ENCODE results near the gene GALNS.

The GALNS gene

DNA sequence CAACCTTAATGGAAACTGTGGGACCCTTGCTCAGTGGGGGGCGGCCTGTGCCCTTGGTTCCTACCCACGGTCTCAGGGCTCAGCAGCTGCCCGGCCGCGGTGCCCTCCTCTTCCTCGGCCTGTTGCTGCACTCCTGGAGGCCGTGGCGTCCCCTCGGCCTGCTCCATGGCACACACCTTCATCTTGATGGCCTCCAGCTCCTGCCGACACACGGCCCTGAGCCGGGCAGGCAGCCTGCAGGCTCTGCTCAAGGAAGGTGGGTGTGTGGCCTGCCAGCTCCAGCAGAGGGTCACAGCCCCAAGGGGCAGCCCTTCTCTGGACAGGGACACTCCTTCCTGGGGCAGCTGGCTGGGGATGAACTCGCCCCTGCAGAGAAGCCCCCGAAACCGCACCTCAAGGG, 9.0 kb upstream of the GALNS start:
- Histone ChIP-seq H3K9me3 (ENCODE audit: control insufficient read depth, low read length) (no peaks in the 10 kb centered on the region), H3K4me1 (ENCODE audit: control insufficient read depth, insufficient read depth, low read length) (no peaks in the 10 kb centered on the region), H3K27ac (ENCODE audit: insufficient read depth, low read depth, low read length, poor library complexity, severe bottlenecking) (no peak overlapping the region), H3K4me3 (ENCODE audit: insufficient read depth, low read depth, low read length) (no peak overlapping the region), H3K27me3 (ENCODE audit: control insufficient read depth, insufficient read depth, low read length, poor library complexity, severe bottlenecking) (no peaks in the 10 kb centered on the region), H3K36me3 (ENCODE audit: control insufficient read depth, insufficient read depth, low read length) (peaks cover under 1% of the 10 kb centered on the region)
- 91 to 94% methylated on average over 15 of the region's 15 CpGs for WGBS, 2 experiments

DNA sequence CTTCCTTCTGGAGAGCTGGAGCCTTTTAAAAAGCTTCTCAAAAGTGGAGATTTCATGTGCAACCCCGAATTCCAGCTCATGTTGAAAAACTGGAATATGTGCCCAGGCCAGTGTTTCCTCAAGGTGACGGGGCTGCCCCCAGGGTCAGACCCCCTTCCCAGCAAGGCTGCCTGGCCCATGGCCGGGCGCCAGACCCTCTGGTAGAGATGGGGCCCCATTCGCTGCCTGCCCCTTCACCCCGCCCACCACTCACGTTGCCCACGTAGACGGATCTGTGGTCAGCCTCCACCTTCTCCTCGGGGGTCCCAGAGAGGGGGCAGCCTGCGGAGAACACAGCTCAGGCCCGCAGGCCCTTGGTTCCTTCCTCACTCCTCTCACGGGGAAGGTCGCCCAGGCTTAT, 8.6 kb upstream of the GALNS start:
- H3K36me3 ChIP-seq (ENCODE audit: control insufficient read depth, insufficient read depth, low read length), result peaks cover 5% of the 10 kb centered on the region
- whole genome bisulfite sequencing, 2 experiments, result 89 to 91% methylated on average over 14 of the region's 14 CpGs
- H3K27ac ChIP-seq (ENCODE audit: insufficient read depth, low read depth, low read length, poor library complexity, severe bottlenecking), result no peak overlapping the region
- H3K4me1 ChIP-seq (ENCODE audit: control insufficient read depth, insufficient read depth, low read length), result no peaks in the 10 kb centered on the region
- no peak overlapping the region for H3K4me3 ChIP-seq (ENCODE audit: insufficient read depth, low read depth, low read length)
- no peaks in the 10 kb centered on the region for H3K9me3 ChIP-seq (ENCODE audit: control insufficient read depth, low read length)
- no peaks in the 10 kb centered on the region for H3K27me3 ChIP-seq (ENCODE audit: control insufficient read depth, insufficient read depth, low read length, poor library complexity, severe bottlenecking)

DNA sequence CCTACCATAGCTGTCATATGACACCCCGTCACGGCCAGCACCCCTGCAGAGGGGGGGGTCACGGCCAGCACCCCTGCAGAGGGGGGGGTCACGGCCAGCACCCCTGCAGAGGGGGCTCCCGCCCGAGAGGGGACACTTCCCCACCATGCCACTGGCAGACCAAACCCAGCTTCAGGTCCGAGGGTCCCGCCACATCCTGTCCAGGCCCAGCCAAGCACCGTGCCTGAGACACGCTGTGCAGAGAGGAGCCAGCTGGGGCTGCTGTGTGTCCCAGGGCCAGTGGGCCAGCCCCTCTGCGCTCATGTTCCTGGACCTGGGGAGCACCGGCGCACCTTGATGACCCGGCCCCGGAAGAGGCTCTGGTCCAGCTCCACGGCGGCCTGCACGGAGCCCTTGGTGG, 7.8 kb upstream of the GALNS start:
- no peaks in the 10 kb centered on the region for H3K9me3 ChIP-seq (ENCODE audit: control insufficient read depth, low read length)
- no peaks in the 10 kb centered on the region for H3K27me3 ChIP-seq (ENCODE audit: control insufficient read depth, insufficient read depth, low read length, poor library complexity, severe bottlenecking)
- WGBS, 2 experiments, result 91 to 92% methylated on average over 18 of the region's 18 CpGs
- H3K27ac ChIP-seq (ENCODE audit: insufficient read depth, low read depth, low read length, poor library complexity, severe bottlenecking), result no peak overlapping the region
- no peak overlapping the region for H3K4me3 ChIP-seq (ENCODE audit: insufficient read depth, low read depth, low read length)
- H3K36me3 ChIP-seq (ENCODE audit: control insufficient read depth, insufficient read depth, low read length), result peaks cover 9% of the 10 kb centered on the region
- no peaks in the 10 kb centered on the region for H3K4me1 ChIP-seq (ENCODE audit: control insufficient read depth, insufficient read depth, low read length)

DNA sequence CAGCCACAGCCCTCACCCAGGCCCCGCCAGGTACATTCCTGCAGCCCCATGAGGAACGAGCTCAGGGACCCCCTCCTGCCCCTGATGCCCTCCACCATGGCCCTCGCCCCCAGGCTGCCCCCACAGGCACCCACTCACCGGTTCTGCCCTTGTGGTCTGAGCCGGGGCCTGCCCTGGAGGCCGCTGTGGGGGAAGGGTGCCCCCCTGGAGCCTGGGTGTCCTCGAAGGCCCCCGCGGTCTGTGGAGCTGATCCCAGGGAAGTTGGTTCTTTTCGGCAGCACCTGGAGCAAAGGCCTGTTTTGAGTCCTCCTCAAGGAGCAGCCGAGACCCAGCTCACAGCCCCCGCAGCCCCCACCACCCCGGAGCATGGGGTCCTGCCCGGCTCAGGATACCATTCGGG, 7.4 kb upstream of the GALNS start:
- Histone ChIP-seq H3K4me1 (ENCODE audit: control insufficient read depth, insufficient read depth, low read length) (no peaks in the 10 kb centered on the region), H3K36me3 (ENCODE audit: control insufficient read depth, insufficient read depth, low read length) (peaks cover 13% of the 10 kb centered on the region)
- 88 to 92% methylated on average over 15 of the region's 15 CpGs for WGBS, 2 experiments

DNA sequence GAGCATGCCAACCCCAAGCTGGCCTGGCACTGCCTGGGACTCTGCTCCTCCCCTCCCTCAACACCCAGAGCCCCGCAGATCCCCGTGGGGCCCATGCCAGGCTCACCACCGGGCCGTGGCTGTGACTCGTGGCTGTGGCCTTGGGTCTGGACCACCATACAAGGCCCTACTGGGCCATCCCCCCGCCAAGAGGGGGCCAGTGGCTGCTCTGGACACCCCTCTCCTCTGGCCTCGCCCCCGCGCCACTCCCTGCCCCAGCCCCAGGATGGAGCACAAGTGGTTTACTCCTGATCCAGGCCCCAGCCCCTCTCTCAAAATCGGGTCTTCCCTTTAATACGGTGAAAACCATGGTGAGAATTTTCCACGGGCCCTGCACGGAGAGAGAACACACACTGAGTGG, 6.7 kb upstream of the GALNS start:
- no peaks in the 10 kb centered on the region for H3K9me3 ChIP-seq (ENCODE audit: control insufficient read depth, low read length)
- no peak overlapping the region for H3K4me3 ChIP-seq (ENCODE audit: insufficient read depth, low read depth, low read length)
- no peaks in the 10 kb centered on the region for H3K27me3 ChIP-seq (ENCODE audit: control insufficient read depth, insufficient read depth, low read length, poor library complexity, severe bottlenecking)
- H3K4me1 ChIP-seq (ENCODE audit: control insufficient read depth, insufficient read depth, low read length), result no peaks in the 10 kb centered on the region
- H3K27ac ChIP-seq (ENCODE audit: insufficient read depth, low read depth, low read length, poor library complexity, severe bottlenecking), result no peak overlapping the region
- peaks cover 13% of the 10 kb centered on the region for H3K36me3 ChIP-seq (ENCODE audit: control insufficient read depth, insufficient read depth, low read length)
- 93% methylated on average over 13 of the region's 13 CpGs for WGBS, 2 experiments

More for the DNA sequence above, 7.4 kb upstream of the GALNS start:
- Histone ChIP-seq H3K27me3 (ENCODE audit: control insufficient read depth, insufficient read depth, low read length, poor library complexity, severe bottlenecking) (no peaks in the 10 kb centered on the region), H3K4me3 (ENCODE audit: insufficient read depth, low read depth, low read length) (no peak overlapping the region), H3K27ac (ENCODE audit: insufficient read depth, low read depth, low read length, poor library complexity, severe bottlenecking) (no peak overlapping the region), H3K9me3 (ENCODE audit: control insufficient read depth, low read length) (no peaks in the 10 kb centered on the region)

DNA sequence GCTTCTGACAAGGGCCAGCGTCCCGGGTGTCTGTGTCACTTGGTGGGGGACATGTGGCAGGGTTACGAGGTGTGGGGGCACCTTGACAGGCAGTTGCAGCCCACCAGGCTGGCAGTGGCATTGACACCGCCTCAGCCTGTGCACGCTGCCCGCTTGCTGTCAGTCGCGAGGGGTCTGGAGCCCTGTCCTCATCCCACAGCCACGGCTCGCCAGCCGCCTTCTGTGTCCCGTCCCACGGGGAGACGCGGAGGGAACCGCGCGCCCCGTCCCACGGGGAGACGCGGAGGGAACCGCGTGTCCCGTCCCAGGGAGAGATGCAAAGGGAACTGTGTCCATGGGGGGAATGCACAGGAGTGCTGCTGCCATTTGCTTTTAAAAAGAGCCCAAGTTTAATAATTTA, 6.2 kb upstream of the GALNS start:
- no peak overlapping the region for H3K4me3 ChIP-seq (ENCODE audit: insufficient read depth, low read depth, low read length)
- H3K36me3 ChIP-seq (ENCODE audit: control insufficient read depth, insufficient read depth, low read length), result peaks cover 13% of the 10 kb centered on the region
- no peaks in the 10 kb centered on the region for H3K9me3 ChIP-seq (ENCODE audit: control insufficient read depth, low read length)
- peaks cover 3% of the 10 kb centered on the region for H3K4me1 ChIP-seq (ENCODE audit: control insufficient read depth, insufficient read depth, low read length)
- no peak overlapping the region for H3K27ac ChIP-seq (ENCODE audit: insufficient read depth, low read depth, low read length, poor library complexity, severe bottlenecking)
- WGBS, 2 experiments, result 92 to 93% methylated on average over 25 of the region's 25 CpGs
- H3K27me3 ChIP-seq (ENCODE audit: control insufficient read depth, insufficient read depth, low read length, poor library complexity, severe bottlenecking), result no peaks in the 10 kb centered on the region

DNA sequence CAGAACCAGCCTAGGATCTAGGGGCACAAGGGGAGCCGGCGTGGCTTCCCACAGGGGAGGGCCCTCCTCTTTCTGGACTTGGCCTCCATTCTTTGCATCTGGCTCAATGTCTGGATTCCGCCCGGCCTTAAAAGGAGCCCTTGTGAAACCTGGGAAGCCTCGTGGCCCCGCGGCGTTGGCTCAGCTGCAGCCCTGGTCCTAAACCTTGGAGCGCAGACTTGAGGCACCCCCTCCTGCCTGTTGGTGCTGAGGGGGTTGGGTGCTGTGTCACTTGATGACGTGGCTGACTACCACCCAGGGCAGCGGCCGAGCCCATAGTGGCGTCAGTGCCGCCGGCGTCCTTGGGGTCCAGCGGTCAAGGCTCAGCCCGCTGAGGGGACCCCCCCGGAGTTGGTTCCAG, 4.6 kb upstream of the GALNS start:
- Histone ChIP-seq H3K27me3 (ENCODE audit: control insufficient read depth, insufficient read depth, low read length, poor library complexity, severe bottlenecking) (no peaks in the 10 kb centered on the region), H3K27ac (ENCODE audit: insufficient read depth, low read depth, low read length, poor library complexity, severe bottlenecking) (no peak overlapping the region), H3K4me1 (ENCODE audit: control insufficient read depth, insufficient read depth, low read length) (peaks cover 4% of the 10 kb centered on the region), H3K36me3 (ENCODE audit: control insufficient read depth, insufficient read depth, low read length) (peaks cover 13% of the 10 kb centered on the region), H3K9me3 (ENCODE audit: control insufficient read depth, low read length) (no peaks in the 10 kb centered on the region), H3K4me3 (ENCODE audit: insufficient read depth, low read depth, low read length) (no peak overlapping the region)
- WGBS, 2 experiments, result 96% methylated on average over 19 of the region's 19 CpGs

DNA sequence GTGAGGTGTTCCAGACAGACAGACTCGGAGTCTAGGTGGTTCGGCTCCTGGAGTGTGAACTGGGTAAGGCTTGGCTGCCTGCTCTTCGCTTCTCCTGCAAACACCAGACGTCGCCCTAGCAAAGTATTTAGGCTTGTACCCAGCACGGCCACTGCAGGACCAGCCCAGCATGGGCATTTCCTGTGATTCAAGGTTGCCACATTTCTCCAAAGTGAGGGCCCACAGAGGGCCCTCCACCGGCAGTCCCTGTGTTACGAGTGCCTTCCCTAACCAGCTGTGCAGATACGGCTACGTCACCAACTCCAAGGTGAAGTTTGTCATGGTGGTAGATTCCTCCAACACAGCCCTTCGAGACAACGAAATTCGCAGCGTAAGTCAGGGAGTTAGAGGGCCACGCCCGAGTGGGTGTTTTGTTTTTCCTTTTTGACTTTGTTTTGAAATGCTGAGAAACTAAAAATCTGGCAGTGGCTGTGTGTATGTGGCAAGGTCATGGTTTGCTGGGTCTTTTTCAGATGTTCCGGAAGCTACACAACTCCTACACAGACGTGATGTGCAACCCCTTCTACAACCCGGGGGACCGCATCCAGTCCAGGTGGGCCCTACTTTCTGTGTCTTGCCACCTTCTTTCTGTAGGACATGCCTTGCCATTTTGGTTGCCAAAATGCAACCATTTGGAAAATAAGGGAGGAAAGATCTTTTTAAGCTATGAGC, 2.8 kb upstream of the GALNS start:
- Histone ChIP-seq H3K4me3 (ENCODE audit: insufficient read depth, low read depth, low read length) (no peak overlapping the region), H3K27me3 (ENCODE audit: control insufficient read depth, insufficient read depth, low read length, poor library complexity, severe bottlenecking) (no peaks in the 10 kb centered on the region), H3K9me3 (ENCODE audit: control insufficient read depth, low read length) (no peaks in the 10 kb centered on the region), H3K36me3 (ENCODE audit: control insufficient read depth, insufficient read depth, low read length) (peaks cover 13% of the 10 kb centered on the region), H3K4me1 (ENCODE audit: control insufficient read depth, insufficient read depth, low read length) (peaks cover 10% of the 10 kb centered on the region), H3K27ac (ENCODE audit: insufficient read depth, low read depth, low read length, poor library complexity, severe bottlenecking) (no peak overlapping the region)
- WGBS, 2 experiments, result 95 to 96% methylated on average over 20 of the region's 20 CpGs

DNA sequence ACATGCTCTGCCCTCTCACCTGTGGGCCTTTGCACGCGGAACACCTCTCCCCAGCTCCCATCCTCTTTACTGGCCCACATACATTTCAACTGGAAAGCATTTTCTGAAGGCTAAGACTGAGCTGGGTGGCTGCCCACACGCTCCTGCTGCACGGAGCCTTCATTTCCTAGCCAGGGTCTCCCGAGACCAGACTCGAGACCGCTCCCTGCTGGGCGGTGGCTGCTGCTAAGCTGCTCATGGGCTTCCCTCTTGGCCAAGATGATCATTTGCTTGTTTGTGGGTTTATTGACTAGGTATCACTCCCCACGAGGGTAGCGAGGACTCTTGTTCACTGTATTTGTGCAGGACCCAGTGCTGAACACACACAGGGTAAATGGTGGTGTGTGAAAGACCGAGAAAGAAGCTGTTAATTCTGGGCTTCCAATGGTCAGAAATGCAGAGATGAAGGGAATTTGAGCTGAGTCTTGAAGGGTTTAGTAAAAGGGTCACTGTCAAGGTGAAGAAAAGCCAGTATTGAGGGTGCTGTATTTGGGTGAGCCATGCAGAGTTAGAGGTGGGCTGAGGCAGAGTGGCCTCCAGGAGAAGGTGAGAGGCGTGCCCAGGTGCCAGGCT, 1.1 kb upstream of the GALNS start:
- Histone ChIP-seq H3K9me3 (ENCODE audit: control insufficient read depth, low read length) (no peaks in the 10 kb centered on the region), H3K27ac (ENCODE audit: insufficient read depth, low read depth, low read length, poor library complexity, severe bottlenecking) (no peak overlapping the region), H3K27me3 (ENCODE audit: control insufficient read depth, insufficient read depth, low read length, poor library complexity, severe bottlenecking) (no peaks in the 10 kb centered on the region), H3K36me3 (ENCODE audit: control insufficient read depth, insufficient read depth, low read length) (peaks cover 13% of the 10 kb centered on the region), H3K4me3 (ENCODE audit: insufficient read depth, low read depth, low read length) (peak overlapping the region; percentile 98), H3K4me1 (ENCODE audit: control insufficient read depth, insufficient read depth, low read length) (peaks cover 10% of the 10 kb centered on the region)
- WGBS, 2 experiments, result 19 to 21% methylated on average over 12 of the region's 12 CpGs

DNA sequence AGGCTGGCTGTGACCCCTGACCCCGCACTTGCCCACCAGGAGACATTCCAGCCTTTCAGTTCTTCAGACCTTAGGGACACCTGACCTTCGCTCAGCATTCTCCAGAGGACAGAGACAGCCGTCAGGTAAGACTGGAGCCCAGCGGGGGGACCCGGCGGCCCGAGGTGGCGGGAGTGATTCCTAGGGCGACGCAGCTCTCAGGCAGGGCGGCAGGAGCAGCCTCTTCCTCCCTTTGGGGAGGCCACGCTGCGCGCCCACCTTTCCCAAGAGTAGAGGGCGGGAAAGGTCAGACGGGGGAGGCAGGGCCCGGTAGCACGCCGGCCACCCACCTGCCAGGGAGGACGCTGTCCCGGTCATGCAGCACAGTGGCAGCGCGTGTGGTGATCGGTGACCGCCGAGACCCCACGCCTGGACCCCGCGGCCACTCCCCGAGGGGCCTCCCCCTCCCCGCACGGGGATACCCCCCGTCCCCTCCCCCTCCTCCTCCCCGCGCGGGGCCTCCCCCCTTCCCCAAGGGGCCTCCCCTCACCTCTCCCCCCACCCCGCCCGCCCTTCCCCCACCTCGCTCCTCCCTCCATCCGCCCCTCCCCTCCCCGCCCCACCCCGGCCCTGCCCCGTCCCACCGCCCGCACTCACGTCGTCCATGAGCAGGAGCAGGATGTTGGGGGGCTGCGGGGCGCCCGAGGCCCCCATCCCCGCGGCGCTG, 472 bp downstream of the GALNS start:
- Histone ChIP-seq H3K27me3 (ENCODE audit: control insufficient read depth, insufficient read depth, low read length, poor library complexity, severe bottlenecking) (no peaks in the 10 kb centered on the region), H3K4me3 (ENCODE audit: insufficient read depth, low read depth, low read length) (peak overlapping the region; percentile 98), H3K9me3 (ENCODE audit: control insufficient read depth, low read length) (no peaks in the 10 kb centered on the region), H3K27ac (ENCODE audit: insufficient read depth, low read depth, low read length, poor library complexity, severe bottlenecking) (no peak overlapping the region), H3K4me1 (ENCODE audit: control insufficient read depth, insufficient read depth, low read length) (peaks cover 10% of the 10 kb centered on the region), H3K36me3 (ENCODE audit: control insufficient read depth, insufficient read depth, low read length) (peaks cover 13% of the 10 kb centered on the region)
- WGBS, 2 experiments, result 5% methylated on average over 40 to 41 of the region's 53 CpGs

Measured in ectodermal cell (in vitro differentiated cells).